ENCODE results near the gene FUT8.

Gene FUT8

DNA sequence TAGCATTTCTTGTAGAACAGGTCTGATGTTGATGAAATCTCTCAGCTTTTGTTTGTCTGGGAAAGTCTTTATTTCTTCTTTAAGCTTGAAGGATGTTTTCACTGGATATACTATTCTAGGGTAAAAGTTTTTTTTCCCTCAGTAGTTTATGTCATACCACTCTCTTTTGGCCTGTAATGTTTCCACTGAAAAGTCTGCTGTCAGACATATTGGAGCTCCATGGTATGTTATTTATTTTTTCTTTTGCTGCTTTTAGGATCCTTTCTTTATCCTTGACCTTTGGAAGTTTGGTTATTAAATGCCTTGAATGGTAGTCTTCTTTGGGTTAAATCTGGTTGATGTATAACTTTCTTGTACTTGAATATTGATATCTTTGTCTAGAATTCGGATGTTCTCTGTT lies 306.1 kb downstream of the FUT8 start:
- DNase-seq = no peak

DNA sequence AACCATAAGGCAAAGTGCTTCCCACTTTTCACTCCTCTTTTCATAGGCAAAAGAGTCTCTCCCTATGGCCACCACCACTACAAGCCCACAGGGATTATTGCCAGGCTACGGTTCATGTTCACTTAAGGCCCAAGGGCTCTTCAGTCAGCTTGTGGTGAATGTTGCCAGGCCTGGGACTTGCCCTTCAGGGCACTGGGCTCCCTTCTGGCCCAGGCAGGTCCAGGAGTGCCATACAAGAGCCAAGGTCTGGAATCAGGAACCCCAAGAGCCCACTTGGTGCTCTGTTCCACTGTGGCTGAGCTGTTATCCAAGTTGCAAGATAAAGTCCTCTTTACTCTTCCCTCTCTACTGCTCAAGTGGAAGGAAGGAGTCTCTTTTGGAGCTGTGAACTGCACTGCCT lies 307.6 kb downstream of the FUT8 start:
- DNase-seq = no peak

DNA sequence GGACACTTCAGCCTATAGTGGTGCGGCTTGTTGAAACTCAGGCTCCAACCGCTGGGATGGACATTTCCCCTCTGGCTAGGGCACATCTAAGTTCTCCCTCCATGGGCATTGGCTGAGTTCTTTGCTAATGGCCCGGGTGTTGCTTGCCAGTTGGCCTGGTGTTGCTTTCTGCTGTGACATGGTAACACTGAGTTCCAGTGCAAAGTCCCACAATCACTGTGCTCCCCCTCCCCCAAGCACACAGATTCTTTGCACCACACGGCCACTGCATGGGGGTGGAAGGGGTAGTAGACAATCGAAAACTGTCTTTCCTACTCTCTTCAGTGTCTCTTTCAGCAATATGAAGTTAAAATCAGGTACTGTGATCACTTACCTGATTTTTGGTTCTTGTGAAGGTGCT lies 308.2 kb downstream of the FUT8 start:
- DNase-seq = no peak

DNA sequence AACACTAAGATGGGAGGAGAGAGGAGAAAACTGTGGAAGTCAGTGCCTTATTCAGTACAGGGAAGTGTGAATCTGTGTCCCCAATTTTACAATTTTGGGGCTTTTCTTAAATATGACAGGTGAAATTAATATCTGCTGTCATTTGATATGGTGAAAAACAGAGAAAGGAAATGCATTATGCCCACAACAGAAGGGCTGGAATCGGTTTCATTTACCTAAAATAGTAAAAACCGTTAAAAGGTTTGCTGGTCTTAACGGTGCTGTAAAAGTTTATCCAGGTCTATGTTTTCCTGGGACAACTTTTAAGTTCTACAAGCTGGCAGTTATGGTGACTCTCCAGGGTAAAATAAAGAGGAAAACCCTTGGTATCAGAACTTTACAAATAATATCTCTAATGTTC lies 310.8 kb downstream of the FUT8 start:
- no peak for DNase-seq

DNA sequence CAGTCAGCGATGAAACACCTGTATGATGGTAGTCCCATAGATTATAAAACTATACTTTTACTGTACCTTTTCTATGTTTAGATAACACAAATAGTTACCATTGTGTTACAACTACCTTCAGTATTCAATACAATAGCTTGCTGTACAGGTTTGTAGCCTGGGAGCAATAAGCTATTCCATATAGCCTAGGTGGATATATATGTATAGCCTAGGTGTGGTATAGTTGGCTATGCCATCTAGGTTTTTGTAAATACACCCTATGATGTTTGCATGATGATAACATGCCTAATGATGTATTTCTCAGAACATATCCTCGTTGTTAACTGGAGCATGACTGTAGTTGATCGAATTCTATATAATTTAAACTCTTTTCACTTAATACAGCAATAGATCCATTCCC lies 316.1 kb downstream of the FUT8 start:
- DNase-seq = no peak

DNA sequence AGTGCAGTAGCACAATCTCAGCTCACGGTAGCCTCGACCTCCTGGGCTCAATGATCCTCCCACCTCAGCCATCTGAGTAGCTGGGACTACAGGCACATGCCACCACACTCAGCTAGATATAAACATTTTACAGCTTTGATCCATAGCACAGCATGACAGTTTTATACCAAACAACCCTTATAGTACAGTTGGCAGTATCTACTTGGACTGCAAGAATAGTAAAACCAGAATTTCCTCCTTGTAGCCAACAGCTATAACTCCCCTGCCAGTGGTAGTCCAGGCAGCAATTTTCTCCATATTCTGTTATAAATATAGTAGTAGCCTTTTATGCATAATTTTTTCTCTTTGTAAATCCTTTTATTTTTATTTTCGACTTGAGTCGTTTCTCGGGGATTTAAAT lies 317.0 kb downstream of the FUT8 start:
- DNase-seq = no peak

DNA sequence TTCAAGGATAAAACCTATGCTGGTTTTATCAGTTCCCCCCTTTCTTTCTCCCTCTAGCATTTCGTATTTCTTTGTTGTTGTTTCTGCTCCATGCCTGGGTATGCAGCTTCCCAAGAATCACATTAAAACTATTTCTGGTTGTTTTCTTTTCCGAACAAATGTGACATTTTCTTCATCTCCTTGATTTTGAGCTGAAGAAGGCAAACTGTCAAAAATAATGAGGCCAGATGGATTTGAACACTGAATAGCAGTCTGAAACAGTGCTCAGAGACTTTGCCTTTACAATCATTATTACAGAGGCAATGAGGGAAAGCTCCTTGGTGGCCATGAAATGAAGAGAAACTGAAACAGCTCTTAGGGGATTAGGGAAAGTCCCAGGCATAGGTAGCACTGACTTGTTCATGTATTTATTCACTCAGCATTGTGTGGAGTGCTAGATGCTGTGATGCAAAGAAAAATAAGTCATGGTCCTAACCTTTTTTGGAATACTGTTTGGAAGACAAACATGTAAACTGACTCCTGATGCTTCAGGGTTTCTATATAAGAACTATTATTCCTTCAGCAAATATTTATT lies 319.5 kb downstream of the FUT8 start:
- DNase-seq = no peak

DNA sequence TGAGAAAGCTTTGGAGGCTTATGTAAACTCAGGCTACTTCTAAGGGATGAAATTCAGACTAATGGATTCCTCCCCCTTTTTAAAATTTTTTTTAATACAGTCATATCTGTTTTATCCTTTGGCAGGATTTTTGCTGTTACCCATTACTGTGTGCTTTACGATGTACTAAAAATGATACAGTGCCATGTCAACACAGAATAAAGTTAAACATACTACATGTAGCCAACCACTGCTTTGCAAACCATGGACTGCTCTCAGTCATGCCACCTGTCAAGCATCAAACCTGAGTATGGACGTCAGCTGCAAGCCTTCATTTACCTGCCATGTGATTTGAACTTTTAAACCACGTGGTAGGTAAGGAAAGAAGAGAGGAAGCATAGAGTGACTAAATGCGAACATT lies 325.8 kb downstream of the FUT8 start:
- DNase-seq = no peak

DNA sequence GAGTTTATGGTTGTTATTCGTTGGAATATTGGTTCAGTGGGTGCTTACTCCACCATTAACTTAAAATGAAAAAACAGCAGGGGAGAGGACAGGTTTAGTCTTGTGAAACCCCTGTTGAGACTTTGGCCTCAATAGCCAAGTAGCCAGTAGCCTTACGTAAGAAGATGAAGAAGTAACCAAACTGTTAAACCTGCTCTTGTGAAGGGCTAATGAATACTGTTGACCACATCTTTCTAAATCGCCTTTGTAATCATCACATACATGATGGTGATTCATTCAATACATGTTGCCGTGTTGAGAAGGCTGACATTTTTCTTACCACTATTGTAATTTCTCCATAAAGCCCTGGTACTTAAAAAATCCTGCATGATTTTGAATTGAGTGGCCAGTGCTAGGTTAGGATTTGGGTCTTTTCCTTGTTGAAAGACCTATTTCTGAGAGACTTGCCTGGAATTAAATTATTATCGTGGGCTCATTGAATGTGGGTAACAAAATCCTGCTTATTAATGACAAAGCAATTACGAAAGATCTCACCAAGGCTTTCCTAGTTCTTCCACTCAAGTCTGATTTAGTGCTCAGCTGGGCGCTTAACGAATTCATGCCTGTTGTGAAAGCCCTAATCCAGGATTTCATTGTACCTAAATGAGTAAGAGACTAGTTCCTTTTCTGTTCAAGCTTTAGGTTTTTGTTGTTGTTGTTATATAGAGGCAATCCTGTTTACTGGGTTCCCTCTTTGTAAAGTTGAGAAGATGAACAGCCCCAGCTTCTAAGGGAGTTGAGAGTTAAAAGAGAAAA lies 333.1 kb downstream of the FUT8 start:
- no peak for DNase-seq

DNA sequence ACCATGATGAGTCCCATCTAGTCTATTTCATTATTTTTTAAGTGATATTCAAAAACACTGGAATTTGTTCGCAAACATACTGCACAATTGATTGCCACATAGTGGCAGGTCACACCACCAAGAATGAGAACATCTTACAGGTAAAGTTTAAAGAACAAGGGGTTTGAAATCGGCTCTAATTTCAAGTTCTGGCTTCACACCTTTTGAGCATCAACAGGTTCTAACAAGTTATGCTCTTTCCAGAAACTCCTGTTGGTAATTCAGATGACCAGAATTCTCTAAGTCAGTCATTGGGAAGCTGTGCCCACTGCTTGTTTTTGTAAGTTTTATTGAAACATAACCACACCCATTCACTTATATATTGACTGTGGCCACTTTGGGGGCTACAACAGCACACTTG lies 336.3 kb downstream of the FUT8 start:
- no peak for DNase-seq

DNA sequence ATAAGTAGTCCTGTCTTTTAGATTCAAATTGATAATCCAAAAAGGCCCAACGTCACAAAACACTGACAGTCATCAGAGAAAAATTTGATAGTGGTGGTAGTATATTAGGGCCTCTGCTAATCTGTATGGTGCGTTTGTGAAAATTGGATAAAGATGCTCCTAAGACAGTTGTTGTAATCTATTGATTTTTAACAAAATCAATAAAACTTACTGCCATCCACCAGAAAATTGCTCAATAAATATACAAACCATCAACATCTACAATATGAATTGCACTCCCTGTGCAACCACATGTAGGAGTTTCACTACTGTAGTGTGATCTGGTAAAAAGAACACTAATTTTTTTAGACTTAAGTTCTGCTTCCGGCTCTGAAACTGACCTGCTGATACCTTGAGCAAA lies 336.8 kb downstream of the FUT8 start:
- no peak for DNase-seq

DNA sequence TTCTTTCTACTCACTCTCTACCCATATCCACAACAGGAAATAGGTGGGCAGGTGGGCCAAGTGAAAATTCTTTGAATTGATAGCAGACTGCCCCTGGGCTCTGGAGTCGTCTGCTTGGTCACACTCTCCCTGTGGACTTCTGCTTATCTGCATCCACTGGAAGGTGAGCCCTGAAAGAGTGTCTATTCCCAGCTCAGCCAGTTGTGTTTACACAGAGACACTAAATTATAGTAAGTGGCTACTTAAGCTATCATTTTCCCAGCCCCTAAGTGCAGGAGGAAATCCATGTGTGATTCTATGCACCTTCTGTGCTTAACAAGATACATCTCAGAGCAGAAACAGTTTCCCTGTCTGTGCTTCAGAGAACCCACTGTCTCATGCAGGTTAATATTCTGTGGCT lies 338.4 kb downstream of the FUT8 start:
- no peak for DNase-seq

DNA sequence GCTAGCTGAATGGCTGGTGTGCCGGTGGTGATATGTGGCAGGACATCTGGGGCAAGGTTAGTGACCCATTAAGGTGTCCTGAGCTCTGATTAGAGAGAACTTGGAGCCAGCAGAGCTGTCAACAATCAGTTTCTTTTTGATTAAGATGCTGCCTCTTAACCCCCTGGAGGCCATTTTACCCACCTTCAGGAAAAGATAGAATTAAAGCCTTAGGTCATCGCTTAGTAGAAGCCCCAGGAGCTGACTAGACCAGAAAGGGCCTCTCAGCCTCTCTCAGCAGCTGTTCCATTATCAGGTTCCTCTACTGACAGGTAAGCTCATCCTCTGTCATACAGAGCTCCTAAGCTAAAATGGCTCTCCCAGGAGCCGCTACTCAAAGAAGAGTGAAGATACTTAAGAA lies 339.0 kb downstream of the FUT8 start:
- no peak for DNase-seq

DNA sequence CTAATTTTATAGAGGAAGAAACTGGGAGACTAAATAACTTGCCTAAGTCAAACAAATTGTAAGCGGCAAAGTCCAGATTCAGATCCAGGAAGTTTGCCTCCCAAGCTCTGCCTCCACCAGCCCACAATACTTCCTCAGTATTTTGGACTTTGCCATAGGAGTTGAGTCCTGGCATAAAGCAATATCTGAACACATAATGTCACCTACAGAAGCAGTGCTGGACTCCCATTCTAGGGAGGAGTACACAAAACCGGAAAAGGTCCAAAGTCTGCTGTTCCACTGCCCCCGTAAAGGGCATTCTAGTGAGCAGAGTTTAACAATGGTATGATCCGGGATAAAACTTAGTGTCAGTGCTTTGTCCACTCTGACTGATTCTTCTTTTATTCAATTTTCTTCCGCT lies 340.5 kb downstream of the FUT8 start:
- DNase-seq = no peak

DNA sequence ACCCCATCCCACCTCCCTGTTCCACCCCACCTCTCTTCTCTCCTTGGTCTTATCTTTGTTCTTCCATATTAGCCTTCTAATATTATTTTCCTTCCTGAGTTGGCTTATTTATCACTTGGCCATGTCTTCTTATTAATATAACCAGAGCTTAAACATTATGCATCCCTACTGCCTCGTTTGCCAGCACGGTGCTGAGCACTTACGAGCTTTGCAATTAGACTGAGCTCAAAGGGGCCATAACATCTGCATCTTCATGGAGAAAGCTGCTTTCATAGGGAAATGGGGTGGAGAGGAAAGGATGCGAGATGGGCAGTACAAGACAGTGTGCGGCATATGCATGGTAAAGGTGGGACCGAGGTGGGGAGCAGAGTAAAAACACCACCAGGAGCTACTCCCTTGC lies 342.8 kb downstream of the FUT8 start:
- DNase-seq = no peak

DNA sequence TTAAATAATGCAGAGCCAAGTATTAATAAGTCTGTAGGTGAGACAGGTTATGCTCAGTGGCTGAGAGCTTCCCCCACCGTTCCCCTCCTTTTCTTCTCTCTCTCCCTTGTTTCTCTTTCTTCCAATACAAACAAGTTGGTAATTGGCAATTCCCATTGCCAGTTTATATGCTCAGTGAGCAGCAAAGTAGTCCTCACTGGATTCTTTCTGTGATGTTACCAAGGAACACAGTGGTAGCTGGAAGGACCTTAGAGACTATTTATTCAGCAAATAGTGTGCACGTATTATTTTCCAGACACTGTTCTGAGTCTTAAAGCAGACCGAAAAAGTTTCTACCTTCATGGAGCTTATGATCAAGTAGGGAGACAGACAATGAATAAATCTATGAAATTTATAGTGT lies 344.4 kb downstream of the FUT8 start:
- no peak for DNase-seq

DNA sequence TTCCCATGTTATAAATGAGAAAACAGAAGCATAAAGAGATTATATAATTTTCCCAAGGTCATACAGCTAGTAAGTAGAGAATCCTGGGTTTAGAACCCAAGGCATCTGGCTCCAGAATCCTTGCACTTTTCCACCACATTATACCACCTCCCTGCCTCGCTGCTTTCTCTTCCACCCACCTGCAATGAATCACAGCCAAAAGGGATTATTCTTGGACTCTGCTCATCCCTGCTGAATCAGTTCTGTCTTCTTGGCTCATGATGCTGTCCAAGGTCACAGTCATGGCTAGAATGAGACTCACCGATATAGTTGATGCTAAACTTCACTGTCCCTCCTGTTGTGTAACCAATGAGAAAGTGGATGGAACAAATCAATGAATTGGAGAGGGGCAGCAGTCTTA lies 356.6 kb downstream of the FUT8 start:
- DNase-seq = no peak

DNA sequence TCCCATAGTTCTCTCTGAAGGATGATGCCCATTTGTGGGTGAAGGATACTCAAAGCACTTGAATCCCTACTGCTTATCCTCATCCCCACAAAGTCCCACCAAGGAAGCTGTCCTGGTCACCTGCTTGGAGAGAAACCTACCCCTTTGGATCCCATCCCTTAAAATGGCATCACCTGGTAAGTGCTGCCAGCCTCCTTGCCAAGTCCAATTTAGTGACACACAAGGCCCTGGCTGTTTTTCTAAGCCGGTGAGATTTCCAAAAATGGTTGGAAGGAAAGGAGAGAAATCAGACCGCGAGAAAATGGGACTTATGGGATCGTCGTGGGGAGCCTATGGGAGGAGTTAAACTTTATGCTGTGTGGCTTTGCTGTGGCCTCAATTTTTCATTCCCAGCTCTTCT lies 358.2 kb downstream of the FUT8 start:
- no peak for DNase-seq

DNA sequence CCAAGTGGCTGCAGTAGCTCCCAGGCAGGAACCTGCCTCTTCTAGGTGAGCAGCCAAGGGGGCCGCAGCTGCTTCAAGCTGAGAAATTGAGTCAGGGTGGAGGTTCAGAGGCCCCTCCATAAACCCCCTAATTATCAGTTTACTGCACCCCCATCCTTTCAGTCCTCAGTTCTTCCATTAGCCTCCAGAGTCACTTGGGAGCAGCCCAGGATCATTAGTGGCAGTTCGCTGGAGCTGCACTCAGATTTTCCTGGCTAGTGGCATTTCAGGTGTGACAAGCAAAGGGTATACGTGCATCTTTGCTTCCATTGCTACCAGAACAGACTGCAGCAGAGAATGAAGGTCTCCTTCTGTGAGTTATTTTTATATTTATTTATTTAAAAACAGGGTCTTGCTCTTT lies 358.7 kb downstream of the FUT8 start:
- DNase-seq = no peak

DNA sequence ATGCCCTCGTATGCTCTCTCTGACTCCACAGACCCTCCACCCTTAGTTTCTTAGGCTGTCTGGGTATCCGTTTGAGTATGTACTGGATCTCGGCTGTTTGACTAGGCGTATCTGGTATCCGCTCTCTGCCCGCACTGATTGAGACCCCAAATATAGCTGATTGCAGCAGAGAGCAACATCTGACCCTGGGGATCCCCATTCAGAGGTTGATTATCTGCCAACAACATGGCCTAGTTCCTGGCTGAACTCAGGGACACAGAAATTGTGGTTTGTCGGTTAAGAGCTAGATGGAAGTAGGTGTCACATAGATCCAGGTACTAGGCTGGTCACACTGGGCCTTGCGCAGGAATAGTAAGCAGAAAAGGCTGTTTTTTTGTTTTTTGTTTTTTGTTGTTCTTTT lies 359.9 kb downstream of the FUT8 start:
- no peak for DNase-seq

DNA sequence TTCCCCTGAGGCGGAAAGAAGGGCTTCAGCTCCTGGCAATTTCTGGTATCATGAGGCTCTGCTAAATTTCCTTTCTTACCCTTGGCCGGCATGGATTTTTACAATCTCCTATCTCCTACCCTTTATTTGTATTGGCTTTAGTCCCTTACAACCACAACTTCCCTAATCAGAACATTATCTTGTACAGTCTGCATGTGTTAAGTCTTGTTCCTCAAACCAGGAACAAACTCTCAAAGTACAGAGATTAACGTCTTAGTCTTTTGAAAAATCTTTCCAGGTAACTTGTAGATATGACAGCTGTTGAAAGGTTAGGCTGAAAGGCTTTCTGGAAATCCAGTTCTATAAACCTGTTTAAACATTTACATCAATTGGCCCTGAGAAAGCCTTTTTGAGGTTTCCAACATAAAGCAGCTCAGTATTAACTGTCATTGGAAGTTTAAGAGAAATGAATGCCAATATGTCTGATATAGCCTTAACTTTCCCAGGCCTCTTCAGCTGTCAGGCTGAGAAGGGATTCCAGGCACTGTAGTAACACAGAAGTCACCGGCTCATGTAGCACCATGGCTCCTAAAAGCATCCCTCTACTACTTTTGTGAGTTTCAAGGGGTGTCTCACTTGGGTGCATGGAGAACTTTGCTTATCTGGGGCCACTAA lies 360.5 kb downstream of the FUT8 start:
- DNase-seq = no peak

DNA sequence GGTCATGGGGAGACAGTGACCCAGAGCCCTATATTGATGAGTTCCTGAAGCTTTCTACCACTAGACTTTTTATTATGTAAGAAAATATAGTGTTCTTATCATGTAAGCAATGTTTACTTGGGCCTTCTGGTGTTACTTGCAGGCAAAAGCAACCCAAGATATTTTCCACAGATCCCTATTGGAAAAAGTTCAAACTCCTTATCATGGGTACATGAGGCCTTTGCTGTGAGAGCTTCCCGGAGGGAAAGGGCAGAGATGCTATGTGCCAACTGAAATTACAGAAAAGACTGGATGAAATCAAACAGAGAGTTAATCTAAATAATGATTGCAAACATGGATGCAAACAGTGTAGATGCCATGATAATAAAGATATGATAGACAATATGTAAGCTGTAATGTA lies 361.5 kb downstream of the FUT8 start:
- no peak for DNase-seq

DNA sequence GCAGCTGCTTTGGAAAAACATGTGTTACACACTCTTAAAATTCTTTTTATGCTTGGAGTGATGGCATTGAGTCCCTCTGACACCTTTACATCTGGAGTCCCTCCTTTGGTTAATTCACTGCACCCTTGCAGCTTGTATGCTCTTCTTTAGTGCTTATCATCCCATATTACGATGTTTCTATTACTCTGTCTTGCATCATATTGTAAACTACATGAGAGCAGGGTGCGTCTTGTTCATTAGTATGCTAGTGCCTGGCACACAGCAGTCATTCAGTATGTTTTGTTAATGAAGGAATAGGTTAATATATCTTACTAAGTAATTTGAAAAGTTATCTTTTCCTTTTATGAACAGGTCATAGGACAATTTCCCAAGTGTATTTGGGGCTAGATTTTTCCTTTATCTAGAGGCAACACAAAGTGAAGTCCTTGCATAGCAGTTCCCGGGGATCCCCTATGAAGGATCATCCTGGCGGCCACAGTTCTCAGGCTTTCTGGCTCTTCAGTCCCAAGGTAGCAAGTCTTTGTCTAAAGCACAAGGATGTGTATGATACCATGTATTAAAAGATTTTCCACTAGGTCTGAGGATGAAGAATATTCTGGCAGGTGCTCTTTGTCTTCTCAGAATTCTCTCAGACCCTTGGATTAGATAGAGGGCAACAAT lies 363.8 kb downstream of the FUT8 start:
- no peak for DNase-seq

DNA sequence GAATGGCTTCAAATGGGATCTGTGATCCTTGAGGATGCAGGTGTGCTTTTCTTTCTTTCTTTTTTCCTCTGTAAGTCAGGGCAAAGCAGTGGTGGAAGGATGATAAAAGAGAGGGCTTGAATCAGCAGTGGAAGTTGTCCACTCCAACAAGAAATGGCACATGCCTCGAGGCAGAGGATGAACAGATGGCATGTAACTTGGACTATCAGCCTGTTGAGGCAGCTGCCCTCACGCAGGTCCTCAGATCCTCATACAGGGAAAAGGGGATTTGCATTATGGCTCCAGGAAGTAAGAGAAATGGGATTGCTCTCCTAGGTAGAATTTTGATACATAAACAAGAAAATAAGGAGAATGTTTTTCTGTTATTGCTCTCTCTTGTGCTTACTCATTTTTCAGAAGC lies 368.0 kb downstream of the FUT8 start:
- DNase-seq = no peak

Measured in activated CD8-positive, alpha-beta memory T cell treated with anti-CD3 and anti-CD28 coated beads for 24 hours (primary cell).